Measurements from ENCODE around the gene BLOC1S5. TPM values are rescaled to one million over a fixed set of nuclear protein-coding genes. Genes with fewer than 3 reads are reported as not detected.
A peak's percentile ranks its signal among the peaks of the same experiment; 100 is the strongest.

BLOC1S5 gene
- total RNA-seq (2022) = 15.0 and 16.4 TPM in 2 replicates
- percentile 86 among the genes with signal in this experiment for Bru-seq, nascent RNA
- percentile 97 among the genes with signal in this experiment for BruChase-seq, experiment 1, labeled RNA remaining after a 2-hour chase
- BruChase-seq, experiment 2, labeled RNA remaining after a 6-hour chase = percentile 95 among the genes with signal in this experiment
- long read RNA-seq, transcript BLOC1S5-202 (5 exons, 2,684 nt) = major isoform, 44 of 60 reads
- long read RNA-seq, partial matches to known transcripts = 0 of 60 reads
- long read RNA-seq, other reads (novel, unspliced or antisense) = 8 of 60 reads

GRCh38 chr6:8063761-8064637, at the start of gene BLOC1S5:
TSS of gene BLOC1S5 (minus strand) at chr6:8064389. CDS start at chr6:8064376, 13 bp downstream.
- H3K4me1 ChIP-seq = peaks cover 19% of the 10 kb centered on the region
- peaks cover 19% of the 10 kb centered on the region for H3K36me3 Mint-ChIP-seq (ENCODE audit: insufficient read depth, unreplicated experiment)
- H3K4me3 Mint-ChIP-seq (ENCODE audit: unreplicated experiment) = peak within 1 kb of the TSS; percentile 97
- intact Hi-C loops (cut with micrococcal nuclease; ENCODE audit: unreplicated experiment) = loop anchor here (1.0 to 2.0 kb wide), 3 partner anchors 16 to 153 kb away; partner anchors contain the start of genes EEF1E1 and TXNDC5
- no peaks in the 10 kb centered on the region for H3K9me3 Mint-ChIP-seq (ENCODE audit: unreplicated experiment)
- H3K4me1 Mint-ChIP-seq (ENCODE audit: low read depth, unreplicated experiment) = peaks cover 21% of the 10 kb centered on the region
- no peak for TF ChIP-seq CTCF (IDR thresholded peaks at IDR 0.05; ENCODE audit: insufficient read depth in 1 of 2, low read depth in 1 of 2, low read length in 1 of 2, severe bottlenecking in 1 of 2, unreplicated experiment in 1 of 2)
- H3K36me3 ChIP-seq (ENCODE audit: control insufficient read depth, insufficient read depth, low read length) = no peaks in the 10 kb centered on the region
- BruUV-seq (replicated peaks) = TSS peak; percentile 23
- no peaks in the 10 kb centered on the region for H3K9me3 ChIP-seq
- ChIA-PET CTCF (interaction anchor here (0.6 to 1.8 kb wide), 6 partner anchors 39 to 349 kb away, joined by 3 to 7 read pairs (median 6); partner anchors contain the start of gene EEF1E1), POLR2A (interaction anchor here (0.5 to 1.5 kb wide), 3 partner anchors 16 to 366 kb away, joined by 3 to 19 read pairs (median 8); partner anchors contain the start of gene EEF1E1)
- no peaks in the 10 kb centered on the region for H3K27me3 Mint-ChIP-seq (ENCODE audit: insufficient read depth, unreplicated experiment)
- H3K4me3 ChIP-seq (ENCODE audit: low read depth, low read length) = peak within 1 kb of the TSS; percentile 77
- H3K27ac Mint-ChIP-seq (ENCODE audit: unreplicated experiment) = peak within 1 kb of the TSS; percentile 96
- peak; percentile 98 for DNase-seq
- H3K27me3 ChIP-seq (replicated peaks; ENCODE audit: control insufficient read depth, insufficient read depth, low read length) = no peaks in the 10 kb centered on the region

GRCh38 chr6:8113131-8113654, 49.0 kb upstream of the BLOC1S5 start:
- H3K27me3 Mint-ChIP-seq (ENCODE audit: insufficient read depth, unreplicated experiment) = no peaks in the 10 kb centered on the region
- H3K4me1 Mint-ChIP-seq (ENCODE audit: low read depth, unreplicated experiment) = peaks cover 10% of the 10 kb centered on the region
- H3K4me3 Mint-ChIP-seq (ENCODE audit: unreplicated experiment) = no peak overlapping the region
- intact Hi-C loops (cut with micrococcal nuclease; ENCODE audit: unreplicated experiment) = no loop called here
- H3K9me3 Mint-ChIP-seq (ENCODE audit: unreplicated experiment) = no peaks in the 10 kb centered on the region
- CTCF ChIA-PET = no interaction called here
- no peaks in the 10 kb centered on the region; the same call in 1 of the 2 replicates for H3K4me1 ChIP-seq
- TF ChIP-seq CTCF (IDR thresholded peaks at IDR 0.05; ENCODE audit: insufficient read depth in 1 of 2, low read depth in 1 of 2, low read length in 1 of 2, severe bottlenecking in 1 of 2, unreplicated experiment in 1 of 2) = no peak
- no peak for DNase-seq
- POLR2A ChIA-PET = no interaction called here
- no peak overlapping the region for H3K4me3 ChIP-seq (ENCODE audit: low read depth, low read length)
- H3K36me3 ChIP-seq (ENCODE audit: control insufficient read depth, insufficient read depth, low read length) = no peaks in the 10 kb centered on the region
- BruUV-seq (replicated peaks) = no TSS peak
- no peaks in the 10 kb centered on the region for H3K9me3 ChIP-seq
- no peaks in the 10 kb centered on the region for H3K27me3 ChIP-seq (replicated peaks; ENCODE audit: control insufficient read depth, insufficient read depth, low read length)
- H3K27ac Mint-ChIP-seq (ENCODE audit: unreplicated experiment) = no peak overlapping the region
- H3K36me3 Mint-ChIP-seq (ENCODE audit: insufficient read depth, unreplicated experiment) = no peaks in the 10 kb centered on the region

- no peak for TF ChIP-seq CTCF (IDR thresholded peaks at IDR 0.05; ENCODE audit: insufficient read depth in 1 of 2, low read depth in 1 of 2, low read length in 1 of 2, severe bottlenecking in 1 of 2, unreplicated experiment in 1 of 2)
- H3K27ac Mint-ChIP-seq (ENCODE audit: unreplicated experiment) = no peak overlapping the region
- H3K9me3 ChIP-seq = no peaks in the 10 kb centered on the region
- no peaks in the 10 kb centered on the region for H3K27me3 Mint-ChIP-seq (ENCODE audit: insufficient read depth, unreplicated experiment)
- H3K4me3 ChIP-seq (ENCODE audit: low read depth, low read length) = no peak overlapping the region
- intact Hi-C loops (cut with micrococcal nuclease; ENCODE audit: unreplicated experiment) = no loop called here
- no peaks in the 10 kb centered on the region for H3K27me3 ChIP-seq (replicated peaks; ENCODE audit: control insufficient read depth, insufficient read depth, low read length)
- peaks cover 13% of the 10 kb centered on the region for H3K9me3 Mint-ChIP-seq (ENCODE audit: unreplicated experiment)
- no peaks in the 10 kb centered on the region; the same call in 1 of the 2 replicates for H3K4me1 ChIP-seq
- H3K4me3 Mint-ChIP-seq (ENCODE audit: unreplicated experiment) = no peak overlapping the region
- H3K36me3 ChIP-seq (ENCODE audit: control insufficient read depth, insufficient read depth, low read length) = no peaks in the 10 kb centered on the region
- no TSS peak for BruUV-seq (replicated peaks)
- POLR2A ChIA-PET = interaction anchor here (0.6 kb wide), 1 partner anchor 672 kb away, joined by 3 read pairs; no protein-coding TSS in a partner anchor
- no peaks in the 10 kb centered on the region for H3K36me3 Mint-ChIP-seq (ENCODE audit: insufficient read depth, unreplicated experiment)
- peak in 1 of 2 experiments; percentile 27 for DNase-seq
- peaks cover 13% of the 10 kb centered on the region for H3K4me1 Mint-ChIP-seq (ENCODE audit: low read depth, unreplicated experiment)
- CTCF ChIA-PET = no interaction called here
These were observed 46.5 kb upstream of the BLOC1S5 start for GRCh38 chr6:8110725-8111124.
